HepG2 (cell line): ENCODE measurements around the gene MAIP1. TPM values are rescaled to one million over a fixed set of nuclear protein-coding genes. Genes with fewer than 3 reads are reported as not detected.

ENCODE experiments used
- CAMTA2 ChIP-seq: sonication (generic); formaldehyde crosslinking; IDR thresholded peaks from 2 replicates; pipeline ENCODE4 v1.4.0; 2020; ENCODE audit warnings: mild to moderate bottlenecking, missing genetic modification reagents, borderline replicate concordance
- KLF13 ChIP-seq: sonication (generic); formaldehyde crosslinking; IDR thresholded peaks from 2 replicates; pipeline ENCODE4 v1.4.0; 2020; ENCODE audit warnings: mild to moderate bottlenecking, missing genetic modification reagents
- MBD4 ChIP-seq: IDR thresholded peaks from 2 replicates; pipeline ENCODE4 v1.6.1; 2012; ENCODE audit warnings: low read length, inconsistent platforms, borderline replicate concordance
- MTF2 ChIP-seq: sonication (generic); formaldehyde crosslinking; IDR thresholded peaks from 2 replicates; pipeline ENCODE4 v1.5.0; 2020; ENCODE audit warnings: missing genetic modification reagents, borderline replicate concordance
- NFATC3 ChIP-seq: sonication (generic); formaldehyde crosslinking; IDR thresholded peaks from 2 replicates; pipeline ENCODE4 v1.5.1; 2020; ENCODE audit warnings: mild to moderate bottlenecking, missing genetic modification reagents
- NFYC ChIP-seq: IDR thresholded peaks from 2 replicates; pipeline ENCODE4 v1.6.1; 2016; ENCODE audit warnings: missing genetic modification reagents, missing compliant biosample characterization
- RBFOX2 ChIP-seq: fragments of 200-400 bp; formaldehyde crosslinking; IDR thresholded peaks from 2 replicates; pipeline ENCODE4 v1.6.1; 2017; ENCODE audit warnings: low read depth, mild to moderate bottlenecking, low read length
- SATB2 ChIP-seq: sonication (generic); formaldehyde crosslinking; IDR thresholded peaks from 2 replicates; pipeline ENCODE4 v1.5.0; 2020; ENCODE audit warnings: missing genetic modification reagents
- ZBTB38 ChIP-seq: sonication (generic); formaldehyde crosslinking; IDR thresholded peaks from 2 replicates; pipeline ENCODE4 v1.5.1; 2020; ENCODE audit warnings: mild to moderate bottlenecking, missing genetic modification reagents
- ZNF138 ChIP-seq: sonication (generic); formaldehyde crosslinking; IDR thresholded peaks from 2 replicates; pipeline ENCODE4 v1.5.0; 2020; ENCODE audit warnings: mild to moderate bottlenecking, low read depth, missing genetic modification reagents
- ZNF33B ChIP-seq: sonication (generic); formaldehyde crosslinking; IDR thresholded peaks from 2 replicates; pipeline ENCODE4 v1.5.1; 2020; ENCODE audit warnings: mild to moderate bottlenecking, missing genetic modification reagents
- polyA plus RNA-seq, 8 experiments: library from polyadenylated mRNA; depleted of rRNA in 3 of 8; stranded (reverse) in 7 of 8; unstranded in 1 of 8; fragments of >200 nt; fragmentation: Illumina TruSeq in 4 of 8; extraction: Trizol in 4 of 8; gene quantifications; 2 replicates each; pipeline versions ENCODE4 v1.2.1 to v1.2.3, GENCODE V29; 2011 to 2016; ENCODE audit warnings: low read depth in 4 of 8, missing spikeins in 1 of 8, mixed read lengths in 1 of 8; ENCODE audit not compliant: insufficient read depth in 1 of 8
- total RNA-seq, 5 experiments: library from RNA; depleted of rRNA; stranded (reverse); fragments of >200 nt; fragmentation: Illumina TruSeq; extraction: Trizol; gene quantifications; 2 replicates each; pipeline ENCODE4 v1.2.3, GENCODE V29; 2016; ENCODE audit warnings: low read depth in 1 of 5
- TF ChIP-seq, protein P1 (sequence below): sonication (generic); formaldehyde crosslinking; IDR thresholded peaks from 2 replicates; pipeline ENCODE4 v1.8.1; 2023; ENCODE audit warnings: mild to moderate bottlenecking, moderate library complexity, missing genetic modification reagents
- TF ChIP-seq, protein P2 (sequence below): sonication (generic); formaldehyde crosslinking; IDR thresholded peaks from one replicate; pipeline ENCODE4 v1.5.1; 2020; ENCODE audit warnings: mild to moderate bottlenecking, missing genetic modification reagents; ENCODE audit errors: not compliant biosample characterization
- TF ChIP-seq, protein P3 (sequence below): sonication (generic); formaldehyde crosslinking; IDR thresholded peaks from 2 replicates; pipeline ENCODE4 v1.4.0; 2020; ENCODE audit warnings: low read depth, mild to moderate bottlenecking, missing genetic modification reagents
- TF ChIP-seq, protein P4 (sequence below): sonication (generic); formaldehyde crosslinking; IDR thresholded peaks from 2 replicates; pipeline ENCODE4 v1.5.0; 2020; ENCODE audit warnings: missing genetic modification reagents
- TF ChIP-seq, protein P5 (sequence below): sonication (generic); formaldehyde crosslinking; IDR thresholded peaks from 2 replicates; pipeline ENCODE4 v1.8.0; 2022; ENCODE audit warnings: mild to moderate bottlenecking, missing genetic modification reagents, moderate library complexity

MAIP1 gene
- total and polyA plus RNA-seq, 2 of the 13 experiments (the other 11 are each of a cell fraction or from before 2014, with no cell fraction given): 22.3 to 72.9 TPM

DNA sequence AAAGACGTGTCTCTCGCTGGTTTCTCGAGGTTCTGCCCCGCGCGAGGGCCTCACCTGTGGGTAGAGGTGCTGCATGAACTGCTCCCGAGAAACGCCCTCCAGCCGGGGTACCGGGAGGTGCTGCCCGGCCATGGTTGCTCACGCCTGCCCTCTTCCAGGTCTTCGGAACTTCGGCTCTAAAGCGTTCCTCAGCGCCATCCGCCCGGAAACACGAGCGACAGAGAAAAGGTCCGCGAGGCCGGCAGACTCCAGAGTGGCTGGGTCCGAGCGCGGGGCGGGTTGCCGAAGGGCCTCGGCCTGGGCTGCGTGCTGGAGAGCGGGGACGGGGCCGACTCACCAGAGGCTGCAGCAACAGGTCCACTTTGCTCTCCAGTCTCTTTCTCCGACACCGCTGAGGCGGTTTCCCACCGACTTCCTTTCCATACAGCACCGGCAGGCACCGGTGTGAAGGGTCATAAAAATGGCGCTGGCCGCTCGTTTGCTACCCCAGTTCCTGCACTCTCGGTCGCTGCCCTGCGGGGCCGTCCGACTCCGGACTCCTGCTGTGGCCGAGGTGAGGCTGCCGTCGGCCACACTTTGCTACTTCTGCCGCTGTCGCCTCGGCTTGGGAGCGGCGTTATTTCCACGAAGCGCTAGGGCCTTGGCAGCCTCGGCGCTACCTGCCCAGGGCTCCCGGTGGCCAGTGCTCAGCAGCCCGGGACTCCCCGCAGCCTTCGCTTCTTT, at the start of gene MAIP1, which contains the start of gene TYW5 (continued):
- TF ChIP-seq, protein P1, sequence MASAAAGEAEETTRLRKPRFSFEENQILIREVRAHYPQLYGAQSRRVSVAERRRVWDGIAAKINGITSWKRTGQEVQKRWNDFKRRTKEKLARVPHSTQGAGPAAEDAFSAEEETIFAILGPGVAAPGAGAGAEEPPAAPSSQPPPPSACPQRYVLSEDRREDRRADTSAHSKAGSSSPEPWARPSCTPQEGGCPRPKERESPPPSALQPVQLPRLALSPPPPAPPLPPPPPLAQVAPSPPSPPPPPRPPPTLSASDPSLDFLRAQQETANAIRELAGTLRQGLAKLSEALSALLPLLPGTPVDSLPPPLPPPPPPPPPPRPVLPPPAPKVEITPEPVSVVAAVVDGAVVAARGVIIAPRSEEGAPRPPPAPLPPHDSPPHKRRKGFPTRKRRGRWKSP (CRISPR knock-in tag): peak; percentile 92
- TF ChIP-seq KLF13: no peak
- peak; percentile 87 for TF ChIP-seq CAMTA2 (CRISPR knock-in tag)
- TF ChIP-seq, protein P2, sequence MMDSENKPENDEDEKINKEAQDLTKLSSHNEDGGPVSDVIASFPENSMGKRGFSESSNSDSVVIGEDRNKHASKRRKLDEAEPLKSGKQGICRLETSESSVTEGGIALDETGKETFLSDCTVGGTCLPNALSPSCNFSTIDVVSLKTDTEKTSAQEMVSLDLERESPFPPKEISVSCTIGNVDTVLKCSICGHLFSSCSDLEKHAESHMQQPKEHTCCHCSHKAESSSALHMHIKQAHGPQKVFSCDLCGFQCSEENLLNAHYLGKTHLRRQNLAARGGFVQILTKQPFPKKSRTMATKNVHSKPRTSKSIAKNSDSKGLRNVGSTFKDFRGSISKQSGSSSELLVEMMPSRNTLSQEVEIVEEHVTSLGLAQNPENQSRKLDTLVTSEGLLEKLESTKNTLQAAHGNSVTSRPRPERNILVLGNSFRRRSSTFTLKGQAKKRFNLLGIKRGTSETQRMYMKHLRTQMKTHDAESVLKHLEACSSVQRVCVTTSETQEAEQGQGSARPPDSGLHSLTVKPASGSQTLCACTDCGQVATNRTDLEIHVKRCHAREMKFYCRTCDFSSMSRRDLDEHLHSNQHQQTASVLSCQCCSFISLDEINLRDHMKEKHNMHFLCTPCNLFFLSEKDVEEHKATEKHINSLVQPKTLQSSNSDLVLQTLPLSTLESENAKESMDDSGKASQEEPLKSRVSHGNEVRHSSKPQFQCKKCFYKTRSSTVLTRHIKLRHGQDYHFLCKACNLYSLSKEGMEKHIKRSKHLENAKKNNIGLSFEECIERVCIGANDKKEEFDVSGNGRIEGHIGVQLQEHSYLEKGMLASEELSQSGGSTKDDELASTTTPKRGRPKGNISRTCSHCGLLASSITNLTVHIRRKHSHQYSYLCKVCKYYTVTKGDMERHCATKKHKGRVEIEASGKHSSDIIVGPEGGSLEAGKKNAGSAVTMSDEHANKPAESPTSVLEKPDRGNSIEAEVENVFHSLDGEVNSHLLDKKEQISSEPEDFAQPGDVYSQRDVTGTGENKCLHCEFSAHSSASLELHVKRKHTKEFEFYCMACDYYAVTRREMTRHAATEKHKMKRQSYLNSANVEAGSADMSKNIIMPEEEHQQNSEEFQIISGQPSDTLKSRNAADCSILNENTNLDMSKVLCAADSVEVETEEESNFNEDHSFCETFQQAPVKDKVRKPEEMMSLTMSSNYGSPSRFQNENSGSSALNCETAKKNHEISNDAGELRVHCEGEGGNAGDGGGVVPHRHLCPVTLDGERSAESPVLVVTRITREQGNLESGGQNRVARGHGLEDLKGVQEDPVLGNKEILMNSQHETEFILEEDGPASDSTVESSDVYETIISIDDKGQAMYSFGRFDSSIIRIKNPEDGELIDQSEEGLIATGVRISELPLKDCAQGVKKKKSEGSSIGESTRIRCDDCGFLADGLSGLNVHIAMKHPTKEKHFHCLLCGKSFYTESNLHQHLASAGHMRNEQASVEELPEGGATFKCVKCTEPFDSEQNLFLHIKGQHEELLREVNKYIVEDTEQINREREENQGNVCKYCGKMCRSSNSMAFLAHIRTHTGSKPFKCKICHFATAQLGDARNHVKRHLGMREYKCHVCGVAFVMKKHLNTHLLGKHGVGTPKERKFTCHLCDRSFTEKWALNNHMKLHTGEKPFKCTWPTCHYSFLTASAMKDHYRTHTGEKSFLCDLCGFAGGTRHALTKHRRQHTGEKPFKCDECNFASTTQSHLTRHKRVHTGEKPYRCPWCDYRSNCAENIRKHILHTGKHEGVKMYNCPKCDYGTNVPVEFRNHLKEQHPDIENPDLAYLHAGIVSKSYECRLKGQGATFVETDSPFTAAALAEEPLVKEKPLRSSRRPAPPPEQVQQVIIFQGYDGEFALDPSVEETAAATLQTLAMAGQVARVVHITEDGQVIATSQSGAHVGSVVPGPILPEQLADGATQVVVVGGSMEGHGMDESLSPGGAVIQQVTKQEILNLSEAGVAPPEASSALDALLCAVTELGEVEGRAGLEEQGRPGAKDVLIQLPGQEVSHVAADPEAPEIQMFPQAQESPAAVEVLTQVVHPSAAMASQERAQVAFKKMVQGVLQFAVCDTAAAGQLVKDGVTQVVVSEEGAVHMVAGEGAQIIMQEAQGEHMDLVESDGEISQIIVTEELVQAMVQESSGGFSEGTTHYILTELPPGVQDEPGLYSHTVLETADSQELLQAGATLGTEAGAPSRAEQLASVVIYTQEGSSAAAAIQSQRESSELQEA (CRISPR knock-in tag): peak; percentile 99
- peak; percentile 67; the same call in 1 of the 2 replicates for TF ChIP-seq SATB2 (CRISPR knock-in tag)
- TF ChIP-seq MTF2: peak; percentile 100
- peak; percentile 94 for TF ChIP-seq ZBTB38 (CRISPR knock-in tag)
- no peak; the same call in 1 of the 2 replicates for TF ChIP-seq NFATC3 (CRISPR knock-in tag)
- peak; percentile 92 for TF ChIP-seq RBFOX2
- no peak for TF ChIP-seq MBD4
- TF ChIP-seq, protein P3, sequence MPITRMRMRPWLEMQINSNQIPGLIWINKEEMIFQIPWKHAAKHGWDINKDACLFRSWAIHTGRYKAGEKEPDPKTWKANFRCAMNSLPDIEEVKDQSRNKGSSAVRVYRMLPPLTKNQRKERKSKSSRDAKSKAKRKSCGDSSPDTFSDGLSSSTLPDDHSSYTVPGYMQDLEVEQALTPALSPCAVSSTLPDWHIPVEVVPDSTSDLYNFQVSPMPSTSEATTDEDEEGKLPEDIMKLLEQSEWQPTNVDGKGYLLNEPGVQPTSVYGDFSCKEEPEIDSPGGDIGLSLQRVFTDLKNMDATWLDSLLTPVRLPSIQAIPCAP (CRISPR knock-in tag): no peak; the same call in 1 of the 2 replicates
- TF ChIP-seq ZNF138 (CRISPR knock-in tag): peak; percentile 83
- TF ChIP-seq, protein P4, sequence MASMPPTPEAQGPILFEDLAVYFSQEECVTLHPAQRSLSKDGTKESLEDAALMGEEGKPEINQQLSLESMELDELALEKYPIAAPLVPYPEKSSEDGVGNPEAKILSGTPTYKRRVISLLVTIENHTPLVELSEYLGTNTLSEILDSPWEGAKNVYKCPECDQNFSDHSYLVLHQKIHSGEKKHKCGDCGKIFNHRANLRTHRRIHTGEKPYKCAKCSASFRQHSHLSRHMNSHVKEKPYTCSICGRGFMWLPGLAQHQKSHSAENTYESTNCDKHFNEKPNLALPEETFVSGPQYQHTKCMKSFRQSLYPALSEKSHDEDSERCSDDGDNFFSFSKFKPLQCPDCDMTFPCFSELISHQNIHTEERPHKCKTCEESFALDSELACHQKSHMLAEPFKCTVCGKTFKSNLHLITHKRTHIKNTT: no peak
- TF ChIP-seq, protein P5, sequence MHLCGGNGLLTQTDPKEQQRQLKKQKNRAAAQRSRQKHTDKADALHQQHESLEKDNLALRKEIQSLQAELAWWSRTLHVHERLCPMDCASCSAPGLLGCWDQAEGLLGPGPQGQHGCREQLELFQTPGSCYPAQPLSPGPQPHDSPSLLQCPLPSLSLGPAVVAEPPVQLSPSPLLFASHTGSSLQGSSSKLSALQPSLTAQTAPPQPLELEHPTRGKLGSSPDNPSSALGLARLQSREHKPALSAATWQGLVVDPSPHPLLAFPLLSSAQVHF (CRISPR knock-in tag): no peak
- TF ChIP-seq NFYC (CRISPR knock-in tag): peak; percentile 47; the same call in 1 of the 2 replicates
- TF ChIP-seq ZNF33B (CRISPR knock-in tag): peak; percentile 95
